ENCODE measurements around the gene CWF19L1. TPM values are rescaled to one million over a fixed set of nuclear protein-coding genes. Genes with fewer than 3 reads are reported as not detected.

Gene CWF19L1
- total and polyA plus RNA-seq, 2 donors (not counting 3 experiments of a cell fraction or from before 2014, with no cell fraction given), result 11.5 to 29.9 TPM

- Histone ChIP-seq H3K4me2 (ENCODE audit: insufficient read depth, low read length) (no peak overlapping the region), H3K9ac (replicated peaks; ENCODE audit: extremely low read depth, insufficient read depth, low read length) (no peak overlapping the region), H3K4me1 (ENCODE audit: control insufficient read depth, extremely low read depth, insufficient read depth, low read length) (no peaks in the 10 kb centered on the region), H3K4me3 (replicated peaks in 1 of 3; ENCODE audit: insufficient read depth in 1 of 3, low read depth in 1 of 3, low read length in 3 of 3) (no peak overlapping the region), H3K27ac (ENCODE audit: insufficient read depth, low read depth, low read length) (no peak overlapping the region), H3K9me3 (replicated peaks; ENCODE audit: control insufficient read depth, insufficient read depth, low read length) (no peaks in the 10 kb centered on the region), H3K9me1 (replicated peaks; ENCODE audit: control insufficient read depth, extremely low read depth, insufficient read depth, low read length) (no peaks in the 10 kb centered on the region), H3K27me3 (ENCODE audit: control insufficient read depth in 2 of 2, insufficient read depth in 2 of 2, low read length in 2 of 2) (no peaks in the 10 kb centered on the region), H3K36me3 (ENCODE audit: control insufficient read depth in 2 of 2, extremely low read depth in 1 of 2, insufficient read depth in 2 of 2, low read length in 2 of 2) (peaks cover 5 to 10% of the 10 kb centered on the region in 2 experiments), H4K20me1 (replicated peaks; ENCODE audit: control insufficient read depth, extremely low read depth, insufficient read depth, low read length) (no peaks in the 10 kb centered on the region), H3K79me2 (ENCODE audit: control insufficient read depth, insufficient read depth, low read length) (no peaks in the 10 kb centered on the region), H2AFZ (ENCODE audit: low read depth, low read length) (no peak overlapping the region)
- ChIA-PET POLR2A (no interaction called here), CTCF (interaction anchor here (0.7 to 6.1 kb wide), 4 partner anchors 8 to 394 kb away, joined by 3 to 58 read pairs (median 4); no protein-coding TSS in a partner anchor)
- intact Hi-C loops (cut with micrococcal nuclease), result loop anchor here (1.0 kb wide), 1 partner anchor 394 kb away; no protein-coding TSS in a partner anchor
- TF ChIP-seq GATA2 (IDR thresholded peaks at IDR 0.05; ENCODE audit: insufficient read depth, insufficient read length, low read depth, low read length) (no peak), CTCF (IDR thresholded peaks at IDR 0.05; ENCODE audit: extremely low read depth in 1 of 2, insufficient read depth in 1 of 2, low read depth in 1 of 2, low read length in 2 of 2) (no peak), MAX (IDR thresholded peaks at IDR 0.05; ENCODE audit: insufficient read depth, insufficient read length) (no peak), POLR2A (IDR thresholded peaks at IDR 0.05; ENCODE audit: low read depth, low read length) (no peak), FOS (IDR thresholded peaks at IDR 0.05; ENCODE audit: borderline replicate concordance, insufficient read depth, low read length) (no peak), POLR2AphosphoS5 (IDR thresholded peaks at IDR 0.05; ENCODE audit: insufficient read depth, low read depth, low read length) (no peak), JUN (IDR thresholded peaks at IDR 0.05; ENCODE audit: borderline replicate concordance, insufficient read depth, insufficient read length, low read depth) (no peak), EZH2 (IDR thresholded peaks at IDR 0.05; ENCODE audit: borderline replicate concordance, low read depth, low read length, severe bottlenecking) (no peak), MYC (IDR thresholded peaks at IDR 0.05; ENCODE audit: low read depth, low read length) (no peak)
- DNase-seq (ENCODE audit: low read depth, low spot score), result no peak
- no TSS peak for BruUV-seq (replicated peaks)
- dilution Hi-C loops (cut with MboI; ENCODE audit: extremely low pct_ligation_motif_present, low sequenced_read_pairs), result no loop called here
- no peak for FAIRE-seq
Measured at GRCh38 chr10:100239851-100240250, 27.6 kb downstream of the CWF19L1 start.

Measured in endothelial cell of umbilical vein (primary cell).